ENCODE results near the gene CARS2.

GRCh38 chr13:110664673-110665072 lies 41.2 kb downstream of the CARS2 start:
- no peak for TF ChIP-seq EP300 (IDR thresholded peaks at IDR 0.05; ENCODE audit: borderline replicate concordance)
- no peak for TF ChIP-seq CEBPB (IDR thresholded peaks at IDR 0.05)
- no peak for TF ChIP-seq TEAD4 (IDR thresholded peaks at IDR 0.05)
- TF ChIP-seq TAF1 (IDR thresholded peaks at IDR 0.05; ENCODE audit: low read depth): no peak
- no peak for TF ChIP-seq ZBTB7A (IDR thresholded peaks at IDR 0.05; ENCODE audit: low read depth)
- TF ChIP-seq YY1 (IDR thresholded peaks at IDR 0.05; ENCODE audit: low read depth): no peak
- TF ChIP-seq MAX (IDR thresholded peaks at IDR 0.05): no peak
- TF ChIP-seq RAD21 (IDR thresholded peaks at IDR 0.05; ENCODE audit: low read depth): no peak

Data from Ishikawa (cell line).